IPS DF 6.9 (cell line): ENCODE measurements around the gene CYP2C18.
"Not testable (repeated sequence)": the region's sequence is repeated elsewhere in the genome, so short reads cannot be mapped to it uniquely, and the experiment has no call there.

Source experiments
- DNase-seq: peaks from one replicate; pipeline ENCODE4 v3.0.0-alpha.2; 2013; ENCODE audit warnings: low read depth, low spot score
- H3K27ac ChIP-seq: one replicate; pipeline ENCODE4 v1.5.1; 2013; ENCODE audit warnings: low read length, control low read depth
- H3K27me3 ChIP-seq: 2 replicates; pipeline ENCODE4 v1.6.1; 2013; ENCODE audit warnings: mild to moderate bottlenecking, low read length; ENCODE audit not compliant: control insufficient read depth, insufficient read depth
- H3K36me3 ChIP-seq: 2 replicates; pipeline ENCODE4 v1.6.1; 2013; ENCODE audit warnings: low read length; ENCODE audit not compliant: control insufficient read depth, insufficient read depth
- H3K4me1 ChIP-seq: 2 replicates; pipeline ENCODE4 v1.6.1; 2013; ENCODE audit warnings: low read length; ENCODE audit not compliant: control insufficient read depth, insufficient read depth
- H3K4me3 ChIP-seq: 2 replicates; pipeline ENCODE4 v1.5.1; 2013; ENCODE audit warnings: mild to moderate bottlenecking, low read length
- H3K9me3 ChIP-seq: 2 replicates; pipeline ENCODE4 v1.6.1; 2013; ENCODE audit warnings: low read length, inconsistent platforms; ENCODE audit not compliant: control insufficient read depth, insufficient read depth
- WGBS: extraction: QIAGEN DNeasy Blood & Tissue Kit; methylation state at CpG from one replicate; pipeline ENCODE4 v1.1.7; 2013; ENCODE audit warnings: mixed read lengths, missing lambda C conversion rate; ENCODE audit not compliant: insufficient read length, insufficient coverage; 5-methylcytosine and 5-hydroxymethylcytosine counted together

CYP2C18 gene

GRCh38 chr10:94738588-94738987 lies 55.1 kb downstream of the CYP2C18 start:
- Histone ChIP-seq H3K9me3 (peaks cover 1% of the 10 kb centered on the region; the same call in 1 of the 2 replicates), H3K4me1 (no peaks in the 10 kb centered on the region), H3K36me3 (no peaks in the 10 kb centered on the region), H3K4me3 (no peak overlapping the region), H3K27me3 (no peaks in the 10 kb centered on the region), H3K27ac (no peak overlapping the region)
- no peak for DNase-seq
- WGBS = no CpG with 5 or more reads among the region's 2 CpGs

GRCh38 chr10:94747137-94747536 lies 63.6 kb downstream of the CYP2C18 start:
- Histone ChIP-seq H3K9me3 (peaks cover 1% of the 10 kb centered on the region; the same call in 1 of the 2 replicates), H3K27me3 (no peaks in the 10 kb centered on the region), H3K4me3 (no peak overlapping the region), H3K27ac (no peak overlapping the region), H3K4me1 (no peaks in the 10 kb centered on the region; the same call in 1 of the 2 replicates), H3K36me3 (no peaks in the 10 kb centered on the region)
- no peak for DNase-seq
- WGBS = no CpG with 5 or more reads among the region's 2 CpGs

DNA sequence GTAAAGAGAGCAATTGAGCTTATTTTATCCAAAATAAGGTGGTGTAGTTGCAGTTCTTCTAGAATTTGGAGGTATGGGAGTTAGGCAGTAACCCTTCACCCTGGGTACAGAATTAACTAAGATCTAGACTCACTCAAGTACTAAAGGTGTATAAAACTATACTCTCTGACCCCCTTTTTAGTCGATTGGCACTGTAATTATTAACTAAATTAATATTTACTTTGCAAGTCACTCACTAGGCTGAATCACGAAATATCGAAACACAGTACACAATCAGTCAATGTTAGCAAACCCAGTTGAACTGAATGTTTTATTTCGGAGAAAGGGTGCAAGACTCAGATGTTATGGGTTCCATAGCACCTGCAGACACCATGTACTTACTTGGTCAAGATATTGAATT lies 64.3 kb downstream of the CYP2C18 start:
- no peak overlapping the region for H3K4me3 ChIP-seq
- no peak overlapping the region for H3K27ac ChIP-seq
- H3K36me3 ChIP-seq = no peaks in the 10 kb centered on the region
- DNase-seq = no peak
- H3K4me1 ChIP-seq = no peaks in the 10 kb centered on the region; the same call in 1 of the 2 replicates
- no peaks in the 10 kb centered on the region for H3K27me3 ChIP-seq
- no peaks in the 10 kb centered on the region for H3K9me3 ChIP-seq
- WGBS = no CpG with 5 or more reads among the region's 4 CpGs

- no peaks in the 10 kb centered on the region for H3K27me3 ChIP-seq
These were observed 74.4 kb downstream of the CYP2C18 start for GRCh38 chr10:94757916-94758315.

GRCh38 chr10:94760586-94761178 lies 77.2 kb downstream of the CYP2C18 start:
- no peaks in the 10 kb centered on the region for H3K4me1 ChIP-seq
- no peaks in the 10 kb centered on the region for H3K36me3 ChIP-seq
- H3K4me3 ChIP-seq = no peak overlapping the region
- no peak overlapping the region for H3K27ac ChIP-seq
- no peak for DNase-seq
- no peaks in the 10 kb centered on the region for H3K27me3 ChIP-seq
- WGBS = no CpG with 5 or more reads among the region's 2 CpGs
- no peaks in the 10 kb centered on the region for H3K9me3 ChIP-seq

More at GRCh38 chr10:94757916-94758315, 74.4 kb downstream of the CYP2C18 start:
- WGBS = no CpG with 5 or more reads among the region's 2 CpGs
- Histone ChIP-seq H3K9me3 (no peaks in the 10 kb centered on the region), H3K36me3 (no peaks in the 10 kb centered on the region), H3K4me3 (no peak overlapping the region), H3K27ac (no peak overlapping the region), H3K4me1 (no peaks in the 10 kb centered on the region)
- DNase-seq = no peak

DNA sequence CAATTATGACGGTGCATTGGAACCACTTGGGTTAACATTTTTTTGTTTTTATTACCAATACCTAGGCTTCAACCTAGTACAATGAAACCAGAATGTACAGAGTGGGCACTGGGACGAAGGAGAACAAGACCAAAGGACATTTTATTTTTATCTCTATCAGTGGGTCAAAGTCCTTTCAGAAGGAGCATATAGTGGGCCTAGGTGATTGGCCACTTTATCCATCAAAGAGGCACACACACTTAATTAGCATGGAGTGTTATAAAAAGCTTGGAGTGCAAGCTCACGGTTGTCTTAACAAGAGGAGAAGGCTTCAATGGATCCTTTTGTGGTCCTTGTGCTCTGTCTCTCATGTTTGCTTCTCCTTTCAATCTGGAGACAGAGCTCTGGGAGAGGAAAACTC lies 78.9 kb downstream of the CYP2C18 start, which contains the start of gene CYP2C19:
Gene CYP2C19, plus strand, starts transcription at position 289 of the 400 bp plus-strand sequence. Its CDS starts 25 bp downstream, at position 314.
- H3K9me3 ChIP-seq = no peaks in the 10 kb centered on the region
- WGBS = no CpG with 5 or more reads among the region's 3 CpGs
- no peaks in the 10 kb centered on the region for H3K27me3 ChIP-seq
- H3K4me3 ChIP-seq = no peak within 1 kb of the TSS
- H3K36me3 ChIP-seq = no peaks in the 10 kb centered on the region
- no peaks in the 10 kb centered on the region for H3K4me1 ChIP-seq
- no peak for DNase-seq
- H3K27ac ChIP-seq = no peak within 1 kb of the TSS

DNA sequence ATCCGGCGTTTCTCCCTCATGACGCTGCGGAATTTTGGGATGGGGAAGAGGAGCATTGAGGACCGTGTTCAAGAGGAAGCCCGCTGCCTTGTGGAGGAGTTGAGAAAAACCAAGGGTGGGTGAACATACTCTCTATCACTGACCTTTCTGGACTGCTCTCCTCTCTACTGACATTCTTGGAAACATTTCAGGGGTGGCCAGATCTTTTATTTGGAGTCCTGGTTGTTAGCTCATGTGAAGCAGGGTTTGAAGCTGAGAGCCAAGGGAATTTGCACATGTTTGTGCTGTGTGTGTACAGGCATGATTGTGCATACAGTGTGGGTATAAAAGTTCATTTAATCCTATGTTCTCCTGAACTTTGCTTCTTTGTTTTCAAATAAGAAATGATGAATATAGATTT lies 91.9 kb downstream of the CYP2C18 start:
- H3K27me3 ChIP-seq, H3K27ac ChIP-seq: not testable (repeated sequence)
- WGBS = no CpG with 5 or more reads among the region's 6 CpGs

DNA sequence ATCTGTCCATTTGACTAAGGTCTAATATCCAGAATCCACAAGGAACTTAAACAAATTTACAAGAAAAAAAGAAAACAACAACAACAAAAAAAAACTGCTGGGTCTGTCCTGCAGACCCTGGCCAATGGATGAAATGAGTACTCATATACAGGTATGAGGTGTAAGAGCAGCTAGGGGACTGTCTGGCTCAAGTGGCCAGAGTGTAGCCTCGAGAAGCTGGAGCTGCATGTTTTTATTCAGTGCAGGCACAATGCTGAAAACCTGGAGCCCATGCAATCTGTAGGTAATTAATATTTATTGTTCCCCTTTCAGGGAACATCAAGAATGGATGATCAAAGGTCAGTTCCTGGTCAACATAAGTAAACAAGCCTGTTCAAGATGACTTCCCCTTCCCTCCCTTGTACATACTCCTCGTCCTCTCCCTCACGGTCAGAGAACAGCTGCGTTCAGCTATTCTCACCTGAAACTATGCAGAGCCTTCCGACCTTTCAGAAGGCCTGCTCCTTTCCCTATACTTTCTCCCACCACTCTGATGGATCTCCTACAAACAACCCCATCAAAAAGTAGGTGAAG lies 94.4 kb downstream of the CYP2C18 start:
- H3K27ac ChIP-seq = no peak overlapping the region
- H3K36me3 ChIP-seq = no peaks in the 10 kb centered on the region
- no peaks in the 10 kb centered on the region for H3K9me3 ChIP-seq
- H3K4me3 ChIP-seq = no peak overlapping the region
- no peak for DNase-seq
- no peaks in the 10 kb centered on the region for H3K27me3 ChIP-seq
- H3K4me1 ChIP-seq = no peaks in the 10 kb centered on the region
- no CpG with 5 or more reads among the region's 5 CpGs for WGBS

More for the DNA sequence above, 91.9 kb downstream of the CYP2C18 start:
- not testable (repeated sequence) for H3K4me1 ChIP-seq, H3K4me3 ChIP-seq, DNase-seq, H3K36me3 ChIP-seq, H3K9me3 ChIP-seq

GRCh38 chr10:94780844-94781243 lies 97.3 kb downstream of the CYP2C18 start:
- no peaks in the 10 kb centered on the region for H3K27me3 ChIP-seq
- H3K4me1 ChIP-seq = no peaks in the 10 kb centered on the region
- no peak for DNase-seq
- no peak overlapping the region for H3K4me3 ChIP-seq
- no peaks in the 10 kb centered on the region for H3K9me3 ChIP-seq
- no peaks in the 10 kb centered on the region for H3K36me3 ChIP-seq
- WGBS = no CpG with 5 or more reads among the region's 1 CpG
- H3K27ac ChIP-seq = no peak overlapping the region

DNA sequence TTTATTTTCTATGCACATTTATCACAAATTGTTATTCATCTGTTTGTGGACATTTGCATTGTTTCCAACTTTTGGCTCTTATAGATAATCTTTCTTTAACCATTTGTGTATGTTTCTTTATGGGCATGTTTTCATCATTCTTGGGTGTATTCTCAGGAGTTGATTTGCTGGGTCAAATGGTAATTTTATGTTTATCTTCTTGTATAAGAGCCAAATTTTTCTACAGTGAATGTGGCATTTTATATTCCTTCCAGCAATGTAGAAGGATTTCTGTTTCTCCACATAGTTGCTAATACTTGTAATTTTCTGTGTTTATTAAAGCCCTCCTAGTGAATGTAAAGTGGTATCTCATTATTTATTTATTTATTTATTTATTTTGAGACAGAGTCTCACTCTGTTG lies 100.7 kb downstream of the CYP2C18 start:
- no peak overlapping the region for H3K4me3 ChIP-seq
- H3K27ac ChIP-seq = no peak overlapping the region
- DNase-seq = no peak
- H3K27me3 ChIP-seq = no peaks in the 10 kb centered on the region
- H3K9me3 ChIP-seq = no peaks in the 10 kb centered on the region
- no peaks in the 10 kb centered on the region for H3K36me3 ChIP-seq
- no peaks in the 10 kb centered on the region for H3K4me1 ChIP-seq

- DNase-seq = no peak
- Histone ChIP-seq H3K4me1 (no peaks in the 10 kb centered on the region), H3K27ac (no peak overlapping the region), H3K9me3 (no peaks in the 10 kb centered on the region), H3K36me3 (no peaks in the 10 kb centered on the region), H3K4me3 (no peak overlapping the region), H3K27me3 (no peaks in the 10 kb centered on the region)
- WGBS = no CpG with 5 or more reads among the region's 2 CpGs
These were observed 101.7 kb downstream of the CYP2C18 start for GRCh38 chr10:94785211-94785610.
